HG03095 (cell line): ENCODE measurements around the gene CD200R1.
A peak's percentile ranks its signal among the peaks of the same experiment; 100 is the strongest.

Experiments used
- ATAC-seq: cut with Tn5 transposase; IDR thresholded peaks from one replicate; pipeline ENCODE4 v1.9.1; 2021; ENCODE audit warnings: moderate library complexity; ENCODE audit not compliant: unreplicated experiment

Gene CD200R1

GRCh38 chr3:112889357-112889756 lies 85.5 kb downstream of the CD200R1 start:
- ATAC-seq, result no peak

DNA sequence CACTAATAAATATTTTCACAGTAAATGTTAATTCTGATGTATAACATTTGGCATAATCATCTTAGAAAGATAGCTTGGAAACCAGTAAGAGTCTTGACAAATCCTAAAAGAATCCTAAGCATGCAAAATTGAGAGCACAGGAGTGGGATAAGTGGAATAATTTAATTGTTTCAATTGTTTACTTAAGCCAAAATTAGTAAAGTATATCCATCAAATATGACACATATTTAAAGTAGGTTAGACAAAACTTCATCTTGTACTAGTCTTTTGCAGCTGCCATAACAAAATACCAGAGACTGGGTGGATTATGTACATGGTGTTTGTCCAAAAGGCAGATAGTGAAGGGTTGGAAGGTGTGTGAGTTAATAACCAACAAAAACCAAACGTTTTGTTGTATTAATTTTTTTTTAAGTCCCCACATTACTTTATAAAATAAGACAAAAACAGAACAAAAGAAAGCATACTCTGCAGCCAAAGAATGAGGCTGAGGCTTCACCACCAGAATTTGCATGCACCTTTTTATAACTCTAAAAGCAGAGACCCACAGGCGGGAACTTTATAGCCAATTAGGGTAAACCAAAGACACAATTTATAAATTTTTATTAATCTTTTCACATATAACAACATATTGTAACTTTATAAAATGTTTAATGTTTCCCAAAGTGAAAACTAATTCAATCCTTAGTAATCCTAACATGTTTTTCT lies 86.4 kb downstream of the CD200R1 start:
- ATAC-seq, result no peak

- no peak for ATAC-seq
Measured at GRCh38 chr3:112884678-112885290, 90.1 kb downstream of the CD200R1 start.

DNA sequence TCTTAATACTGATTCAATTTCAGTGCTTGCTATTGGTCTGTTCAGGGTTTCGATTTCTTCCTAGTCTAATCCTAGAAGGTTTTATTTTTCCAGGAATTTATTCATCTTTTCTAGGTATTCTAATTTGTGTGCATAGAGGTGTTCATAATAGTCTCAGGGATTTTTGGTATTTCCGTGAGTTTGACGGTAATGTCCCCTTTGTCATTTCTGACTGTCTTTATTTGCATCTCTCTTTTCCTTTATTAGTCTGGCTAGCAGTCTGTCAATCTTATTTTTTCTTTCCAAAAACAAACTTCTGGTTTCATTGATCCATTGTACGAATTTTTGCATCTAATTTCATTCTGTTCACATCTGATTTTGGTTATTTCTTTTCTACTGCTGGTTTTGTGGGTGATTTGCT lies 93.0 kb downstream of the CD200R1 start:
- no peak for ATAC-seq

- ATAC-seq, result no peak
Measured at GRCh38 chr3:112875561-112875960, 99.3 kb downstream of the CD200R1 start.

GRCh38 chr3:112874725-112875124 lies 100.2 kb downstream of the CD200R1 start:
- ATAC-seq, result no peak

GRCh38 chr3:112873632-112874031 lies 101.3 kb downstream of the CD200R1 start:
- peak; percentile 78 for ATAC-seq

GRCh38 chr3:112871735-112872134 lies 103.2 kb downstream of the CD200R1 start:
- ATAC-seq, result no peak
